H1 (cell line): ENCODE results near the gene SPOCK3. TPM values are rescaled to one million over a fixed set of nuclear protein-coding genes. Genes with fewer than 3 reads are reported as not detected.

Experiments
- CTCF ChIA-PET: fragments of 300-600 bp; sonication (Branson Sonifier 250); formaldehyde crosslinking; loops from one replicate; lab custom pipeline; 2021; ENCODE audit not compliant: partially characterized antibody; lab: Charles Lee
- POLR2A ChIA-PET: fragments of 300-600 bp; sonication (Branson Sonifier 250); formaldehyde crosslinking; loops from one replicate; lab custom pipeline; 2021; ENCODE audit warnings: inconsistent platforms; ENCODE audit not compliant: partially characterized antibody; lab: Charles Lee
- DNase-seq, 2 experiments: peaks; one replicate each; pipeline versions ENCODE4 v3.0.0 to v3.0.0-alpha.2; 2010 to 2022; ENCODE audit warnings: low spot score in 2 of 2, low read depth in 1 of 2, mixed read lengths in 1 of 2
- FAIRE-seq: peaks from 2 replicates; lab custom pipeline; 2011; peaks lifted over from hg19 to GRCh38; lab: Jason Lieb, UNC
- H2AFZ ChIP-seq: 2 replicates; pipeline ENCODE4 v1.8.1; 2012; ENCODE audit warnings: low read length, inconsistent platforms
- H2AK5ac ChIP-seq: 2 replicates; pipeline ENCODE4 v1.6.1; 2013; ENCODE audit warnings: low read depth, low read length
- H2BK120ac ChIP-seq: replicated peaks from 2 replicates; pipeline ENCODE3; 2013; ENCODE audit warnings: low read depth, low read length, inconsistent platforms
- H2BK12ac ChIP-seq: 2 replicates; pipeline ENCODE4 v1.6.1; 2013; ENCODE audit warnings: low read depth, low read length
- H2BK15ac ChIP-seq: 2 replicates; pipeline ENCODE4 v1.6.1; 2013; ENCODE audit warnings: low read length
- H2BK20ac ChIP-seq: 2 replicates; pipeline ENCODE4 v1.6.1; 2013; ENCODE audit warnings: low read length
- H2BK5ac ChIP-seq: 2 replicates; pipeline ENCODE4 v1.6.1; 2013; ENCODE audit warnings: low read depth, low read length
- H3K14ac ChIP-seq: 2 replicates; pipeline ENCODE4 v1.6.1; 2013; ENCODE audit warnings: inconsistent platforms; ENCODE audit not compliant: insufficient read length
- H3K18ac ChIP-seq: 2 replicates; pipeline ENCODE4 v1.6.1; 2013; ENCODE audit warnings: low read length; ENCODE audit errors: extremely low read depth
- H3K23ac ChIP-seq: 2 replicates; pipeline ENCODE4 v1.6.1; 2013; ENCODE audit warnings: inconsistent platforms; ENCODE audit not compliant: insufficient read length
- H3K23me2 ChIP-seq: 2 replicates; pipeline ENCODE4 v1.6.1; 2013; ENCODE audit warnings: low read depth, low read length
- H3K27ac ChIP-seq: 2 replicates; pipeline ENCODE4 v1.6.1; 2011; ENCODE audit warnings: low read depth, low read length, inconsistent platforms
- H3K27me3 ChIP-seq, 4 experiments: replicated peaks in 1 of 4; 1 replicate in 1 of 4; 2 replicates in 3 of 4; pipeline versions ENCODE4 v1.6.1 to v1.8.1; 2011 to 2013; ENCODE audit warnings: low read length in 3 of 4, mild to moderate bottlenecking in 3 of 4, inconsistent platforms in 2 of 4, mixed read lengths in 2 of 4, moderate library complexity in 1 of 4; ENCODE audit not compliant: control insufficient read depth in 3 of 4, insufficient read depth in 3 of 4; ENCODE audit errors: extremely low read depth in 1 of 4
- H3K36me3 ChIP-seq, 4 experiments: 2 replicates each; pipeline versions ENCODE4 v1.6.1 to v1.8.1; 2011 to 2013; ENCODE audit warnings: mild to moderate bottlenecking in 4 of 4, low read length in 3 of 4, moderate library complexity in 2 of 4, control low read depth in 1 of 4, inconsistent platforms in 1 of 4; ENCODE audit not compliant: insufficient read depth in 4 of 4, control insufficient read depth in 2 of 4
- H3K4ac ChIP-seq: replicated peaks from 2 replicates; pipeline ENCODE3; 2013; ENCODE audit warnings: low read length, low read depth, mixed read lengths, inconsistent platforms; ENCODE audit not compliant: insufficient read length
- H3K4me1 ChIP-seq, 4 experiments: replicated peaks in 1 of 4; 1 replicate in 1 of 4; 2 replicates in 3 of 4; pipeline versions ENCODE4 v1.6.1 to v1.8.1; 2011 to 2013; ENCODE audit warnings: low read length in 3 of 4, inconsistent platforms in 2 of 4, mixed read lengths in 1 of 4; ENCODE audit not compliant: insufficient read depth in 4 of 4, control insufficient read depth in 3 of 4
- H3K4me2 ChIP-seq, 2 experiments: 2 replicates each; pipeline versions ENCODE4 v1.6.1 to v1.8.1; 2011 to 2013; ENCODE audit warnings: low read depth in 2 of 2, low read length in 2 of 2, control low read depth in 1 of 2, inconsistent platforms in 1 of 2, mild to moderate bottlenecking in 1 of 2; ENCODE audit not compliant: insufficient read depth in 1 of 2
- H3K4me3 ChIP-seq, 4 experiments: fragments of 200-600, 300-600 bp in 1 of 4; sonication (generic), shearing (Covaris generic), sonication (Bioruptor Twin) in 1 of 4; 2 replicates each; pipeline versions ENCODE4 v1.5.1 to v1.8.1; 2011 to 2016; ENCODE audit warnings: low read length in 4 of 4, low read depth in 3 of 4, control low read depth in 2 of 4, inconsistent platforms in 2 of 4, mild to moderate bottlenecking in 2 of 4, mixed read lengths in 1 of 4, moderate library complexity in 1 of 4; ENCODE audit not compliant: insufficient read depth in 2 of 4; ENCODE audit errors: extremely low read depth in 1 of 4
- H3K56ac ChIP-seq: replicated peaks from 2 replicates; pipeline ENCODE3; 2013; ENCODE audit warnings: low read depth, mild to moderate bottlenecking, mixed read lengths, low read length, inconsistent platforms; ENCODE audit not compliant: insufficient read length
- H3K79me1 ChIP-seq: 2 replicates; pipeline ENCODE4 v1.6.1; 2013; ENCODE audit warnings: low read depth, low read length, control low read depth
- H3K79me2 ChIP-seq, 2 experiments: 2 replicates each; pipeline versions ENCODE4 v1.6.1 to v1.8.1; 2012 to 2013; ENCODE audit warnings: low read length in 2 of 2, mild to moderate bottlenecking in 2 of 2, inconsistent platforms in 1 of 2; ENCODE audit not compliant: insufficient read depth in 2 of 2, control insufficient read depth in 1 of 2
- H3K9ac ChIP-seq, 4 experiments: replicated peaks in 1 of 4; 1 replicate in 1 of 4; 2 replicates in 3 of 4; pipeline versions ENCODE4 v1.6.1 to v1.8.1; 2011 to 2013; ENCODE audit warnings: low read depth in 3 of 4, low read length in 3 of 4, control low read depth in 2 of 4, mild to moderate bottlenecking in 2 of 4, moderate library complexity in 2 of 4, inconsistent platforms in 1 of 4; ENCODE audit errors: extremely low read depth in 1 of 4
- H3K9me3 ChIP-seq, 2 experiments: 2 replicates each; pipeline versions ENCODE4 v1.6.1 to v1.8.1; 2012 to 2013; ENCODE audit warnings: mild to moderate bottlenecking in 2 of 2, moderate library complexity in 2 of 2, control low read depth in 1 of 2, inconsistent platforms in 1 of 2, low read depth in 1 of 2, low read length in 1 of 2, mixed read lengths in 1 of 2; ENCODE audit not compliant: insufficient read depth in 2 of 2
- H4K20me1 ChIP-seq, 2 experiments: replicated peaks in 1 of 2; 2 replicates each; pipeline versions ENCODE3 to v1.8.1; 2011 to 2013; ENCODE audit warnings: inconsistent platforms in 2 of 2, low read length in 2 of 2, mild to moderate bottlenecking in 1 of 2; ENCODE audit not compliant: insufficient read depth in 2 of 2, control insufficient read depth in 1 of 2
- H4K5ac ChIP-seq: 2 replicates; pipeline ENCODE4 v1.6.1; 2013; ENCODE audit warnings: low read length, low read depth, mixed read lengths, inconsistent platforms; ENCODE audit not compliant: insufficient read length
- H4K8ac ChIP-seq: 2 replicates; pipeline ENCODE4 v1.8.0; 2013; ENCODE audit warnings: mild to moderate bottlenecking, moderate library complexity, low read length, inconsistent platforms; ENCODE audit not compliant: insufficient read depth; ENCODE audit errors: extremely low read depth
- H4K91ac ChIP-seq: replicated peaks from 2 replicates; pipeline ENCODE3; 2013; ENCODE audit warnings: low read length, mixed read lengths, inconsistent platforms; ENCODE audit not compliant: insufficient read length
- JUN ChIP-seq: IDR thresholded peaks from 2 replicates; pipeline ENCODE4 v1.6.1; 2011; ENCODE audit warnings: low read depth, mild to moderate bottlenecking, improper control_type of control experiment, low read length
- RXRA ChIP-seq: IDR thresholded peaks from 2 replicates; pipeline ENCODE4 v1.6.1; 2011; ENCODE audit warnings: low read depth, mild to moderate bottlenecking, low read length, moderate library complexity; ENCODE audit not compliant: insufficient read depth
- WGBS, 2 experiments: shearing (Covaris generic) in 1 of 2; methylation state at CpG; one replicate each; pipeline versions ENCODE4 v1.1.6 to v1.1.7; 2013 to 2015; ENCODE audit warnings: low lambda C conversion rate in 2 of 2, mixed read lengths in 2 of 2, inconsistent platforms in 1 of 2, low coverage in 1 of 2, missing lambda C conversion rate in 1 of 2; ENCODE audit not compliant: insufficient replicate concordance in 2 of 2, insufficient coverage in 1 of 2, insufficient read length in 1 of 2; ENCODE audit errors: extremely low coverage in 1 of 2, missing lambda C conversion rate in 1 of 2; 5-methylcytosine and 5-hydroxymethylcytosine counted together
- polyA plus RNA-seq, 7 experiments: library from polyadenylated mRNA; depleted of rRNA in 3 of 7; stranded (reverse) in 5 of 7; unstranded in 2 of 7; fragments of >200 nt in 5 of 7; fragments of 200-250 nt in 2 of 7; gene quantifications; 1 replicate in 5 of 7; 2 replicates in 1 of 7; 4 replicates in 1 of 7; pipeline versions ENCODE4 v1.2.1 to v1.2.3, GENCODE V29; 2011 to 2013; ENCODE audit warnings: missing spikeins in 2 of 7, mixed read lengths in 2 of 7
- total RNA-seq: library from RNA; stranded (reverse); fragmentation: NEBNext Ultra II Directional; extraction: Animal tissue kit (Norgen Biotek cat#: 25700); gene quantifications from 2 replicates; pipeline ENCODE4 v1.2.1, GENCODE V29; 2021
- TF ChIP-seq, protein P1 (sequence below): IDR thresholded peaks from 2 replicates; pipeline ENCODE4 v1.6.1; 2012; ENCODE audit warnings: inconsistent platforms

Gene SPOCK3
- total and polyA plus RNA-seq, 2 of the 8 experiments (the other 6 are each of a cell fraction or from before 2014, with no cell fraction given): 0.14 to 0.60 TPM

- H3K4me3 ChIP-seq: no peak overlapping the region
- no peak overlapping the region for H3K18ac ChIP-seq
- H2AK5ac ChIP-seq: no peak overlapping the region
- no peak overlapping the region for H3K27ac ChIP-seq
- H3K23me2 ChIP-seq: no peaks in the 10 kb centered on the region
- no peak overlapping the region for H2BK12ac ChIP-seq
- CTCF ChIA-PET: no interaction called here
- H2BK5ac ChIP-seq: no peak overlapping the region
- no peaks in the 10 kb centered on the region; a peak in 1 of 4 replicates for H3K9me3 ChIP-seq
- H3K4me2 ChIP-seq: no peak overlapping the region
- no peak overlapping the region for H2BK20ac ChIP-seq
- no peak overlapping the region for H3K23ac ChIP-seq
- no peaks in the 10 kb centered on the region for H3K36me3 ChIP-seq
- no peak overlapping the region for H3K9ac ChIP-seq
- POLR2A ChIA-PET: no interaction called here
- H4K8ac ChIP-seq: no peak overlapping the region
- WGBS, 2 experiments: 86% methylated on average over 1 of the region's 1 CpG; no CpG with 5 or more reads in 1 of the 2 experiments
- H3K56ac ChIP-seq: no peak overlapping the region
- TF ChIP-seq JUN (no peak), RXRA (no peak)
- TF ChIP-seq, protein P1, sequence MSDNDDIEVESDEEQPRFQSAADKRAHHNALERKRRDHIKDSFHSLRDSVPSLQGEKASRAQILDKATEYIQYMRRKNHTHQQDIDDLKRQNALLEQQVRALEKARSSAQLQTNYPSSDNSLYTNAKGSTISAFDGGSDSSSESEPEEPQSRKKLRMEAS: no peak
- no peak overlapping the region for H3K14ac ChIP-seq
- no peak overlapping the region for H2BK15ac ChIP-seq
- H3K79me2 ChIP-seq: no peaks in the 10 kb centered on the region
- DNase-seq (no peak), FAIRE-seq (no peak)
- H2BK120ac ChIP-seq: no peak overlapping the region
- H3K4me1 ChIP-seq: no peaks in the 10 kb centered on the region
- H3K79me1 ChIP-seq: no peaks in the 10 kb centered on the region
- no peaks in the 10 kb centered on the region for H4K20me1 ChIP-seq
- no peak overlapping the region for H2AFZ ChIP-seq
- no peak overlapping the region for H4K91ac ChIP-seq
- no peak overlapping the region for H4K5ac ChIP-seq
- no peak overlapping the region for H3K4ac ChIP-seq
- H3K27me3 ChIP-seq: no peaks in the 10 kb centered on the region
These were observed 406.7 kb downstream of the SPOCK3 start for GRCh38 chr4:166827629-166828028.
